Fibroblast of lung (primary cell): ENCODE measurements around the gene MAPK13. TPM values are rescaled to one million over a fixed set of nuclear protein-coding genes. Genes with fewer than 3 reads are reported as not detected.

Source experiments
- DNase-seq, 2 donors: peaks; one replicate each; pipeline versions ENCODE4 v3.0.0 to v3.0.0-alpha.2; 2010; ENCODE audit warnings: low read depth in 2 of 2
- H2AFZ ChIP-seq: 2 replicates; pipeline ENCODE4 v1.5.1; 2012; ENCODE audit warnings: low read length, control low read depth, inconsistent platforms
- H3K27ac ChIP-seq: 2 replicates; pipeline ENCODE4 v1.5.1; 2011; ENCODE audit warnings: low read length, control low read depth; ENCODE audit not compliant: insufficient read depth
- H3K27me3 ChIP-seq: 2 replicates; pipeline ENCODE4 v1.5.1; 2011; ENCODE audit warnings: mild to moderate bottlenecking, low read length; ENCODE audit not compliant: control insufficient read depth, insufficient read depth
- H3K36me3 ChIP-seq: 2 replicates; pipeline ENCODE4 v1.5.1; 2011; ENCODE audit warnings: low read length; ENCODE audit not compliant: control insufficient read depth, insufficient read depth
- H3K4me1 ChIP-seq: 2 replicates; pipeline ENCODE4 v1.5.1; 2011; ENCODE audit warnings: low read length; ENCODE audit not compliant: control insufficient read depth, insufficient read depth; ENCODE audit errors: extremely low read depth
- H3K4me2 ChIP-seq: 2 replicates; pipeline ENCODE4 v1.5.1; 2011; ENCODE audit warnings: low read length, control low read depth; ENCODE audit not compliant: insufficient read depth; ENCODE audit errors: extremely low read depth
- H3K4me3 ChIP-seq, 4 experiments: fragments of 200-600 bp in 1 of 4; sonication (generic) in 1 of 4; replicated peaks in 1 of 4; 2 replicates each; pipeline ENCODE4 v1.5.1; 2011 to 2016; ENCODE audit warnings: low read length in 4 of 4, low read depth in 3 of 4, mild to moderate bottlenecking in 3 of 4, control low read depth in 2 of 4, inconsistent platforms in 1 of 4, mixed read lengths in 1 of 4; ENCODE audit not compliant: insufficient read depth in 1 of 4; ENCODE audit errors: control extremely low read depth in 1 of 4
- H3K79me2 ChIP-seq: 2 replicates; pipeline ENCODE4 v1.5.1; 2012; ENCODE audit warnings: mild to moderate bottlenecking, low read length, inconsistent platforms; ENCODE audit not compliant: control insufficient read depth, insufficient read depth
- H3K9ac ChIP-seq: 2 replicates; pipeline ENCODE4 v1.5.1; 2011; ENCODE audit warnings: mild to moderate bottlenecking, low read length, control low read depth; ENCODE audit not compliant: insufficient read depth
- H3K9me3 ChIP-seq: 2 replicates; pipeline ENCODE4 v1.5.1; 2012; ENCODE audit warnings: low read depth, low read length; ENCODE audit not compliant: control insufficient read depth, insufficient read depth
- H4K20me1 ChIP-seq: 2 replicates; pipeline ENCODE4 v1.5.1; 2011; ENCODE audit warnings: low read length; ENCODE audit not compliant: control insufficient read depth, insufficient read depth; ENCODE audit errors: extremely low read depth
- CTCF ChIP-seq, 2 donors: IDR thresholded peaks in 1 of 2; conservative IDR thresholded peaks in 1 of 2; 1 replicate in 1 of 2; 2 replicates in 1 of 2; pipeline ENCODE4 v1.5.1; 2011 to 2012; ENCODE audit warnings: low read length in 2 of 2, control low read depth in 1 of 2, inconsistent platforms in 1 of 2, low read depth in 1 of 2, mild to moderate bottlenecking in 1 of 2
- EZH2 ChIP-seq: IDR thresholded peaks from 2 replicates; pipeline ENCODE4 v1.5.1; 2012; ENCODE audit warnings: low read length, control low read depth, mild to moderate bottlenecking; ENCODE audit errors: missing control alignments
- polyA plus RNA-seq, 2 donors: library from polyadenylated mRNA; depleted of rRNA in 1 of 2; stranded (reverse) in 1 of 2; unstranded in 1 of 2; fragments of >200 nt; gene quantifications; 2 replicates each; pipeline ENCODE4 v1.2.1, GENCODE V29; 2011 to 2012; ENCODE audit warnings: missing spikeins in 1 of 2
- total RNA-seq: library from RNA; depleted of rRNA; stranded (reverse); fragments of >200 nt; gene quantifications from 2 replicates; pipeline ENCODE4 v1.2.1, GENCODE V29; 2014

MAPK13 gene
- total and polyA plus RNA-seq, 2 donors (not counting 1 experiment from before 2014, with no cell fraction given) = 3.0 to 7.6 TPM

- Histone ChIP-seq H3K4me1 (peaks cover 4% of the 10 kb centered on the region), H3K79me2 (no peaks in the 10 kb centered on the region), H3K4me2 (no peak overlapping the region), H3K36me3 (no peaks in the 10 kb centered on the region), H2AFZ (no peak overlapping the region), H3K27ac (no peak overlapping the region), H4K20me1 (no peaks in the 10 kb centered on the region), H3K9ac (no peak overlapping the region), H3K4me3 (no peak overlapping the region), H3K9me3 (no peaks in the 10 kb centered on the region), H3K27me3 (no peaks in the 10 kb centered on the region)
- no peak for TF ChIP-seq CTCF (conservative IDR thresholded peaks at IDR 0.05 in 1 of 2, IDR thresholded peaks at IDR 0.05 in 1 of 2; ENCODE audit: low read depth in 1 of 2, low read length in 2 of 2)
- TF ChIP-seq EZH2 = no peak
- DNase-seq = no peak
Observed at GRCh38 chr6:36120539-36120938, 9.8 kb upstream of the MAPK13 start.

GRCh38 chr6:36120979-36121786 lies 9.1 kb upstream of the MAPK13 start:
- no peak overlapping the region for H3K4me2 ChIP-seq
- peak in 1 of 2 donors; percentile 42 for DNase-seq

More at GRCh38 chr6:36120979-36121786, 9.1 kb upstream of the MAPK13 start:
- Histone ChIP-seq H3K9ac (no peak overlapping the region), H3K4me3 (no peak overlapping the region), H4K20me1 (no peaks in the 10 kb centered on the region), H2AFZ (no peak overlapping the region), H3K36me3 (no peaks in the 10 kb centered on the region), H3K9me3 (no peaks in the 10 kb centered on the region), H3K4me1 (peaks cover 4% of the 10 kb centered on the region), H3K27me3 (no peaks in the 10 kb centered on the region), H3K27ac (no peak overlapping the region), H3K79me2 (no peaks in the 10 kb centered on the region)
- TF ChIP-seq CTCF (conservative IDR thresholded peaks at IDR 0.05 in 1 of 2, IDR thresholded peaks at IDR 0.05 in 1 of 2; ENCODE audit: low read depth in 1 of 2, low read length in 2 of 2) (no peak), EZH2 (no peak)
